AG04449 (cell line): ENCODE measurements around the gene KLHDC8A.

ENCODE experiments used
- CTCF ChIA-PET: fragments of 350-600 bp; formaldehyde crosslinking; extraction: SDS; loops from one replicate; lab custom pipeline; 2021; ENCODE audit warnings: antibody characterized with exemption; lab: Yijun Ruan, JAX
- POLR2A ChIA-PET: fragments of 400-600, 350-600 bp; formaldehyde crosslinking; extraction: SDS; loops from one replicate; lab custom pipeline; 2020; ENCODE audit warnings: antibody characterized with exemption, inconsistent platforms; lab: Yijun Ruan, JAX
- DNase-seq: peaks from one replicate; pipeline ENCODE4 v3.0.0-alpha.2; 2010; ENCODE audit warnings: low read depth, low spot score
- H3K4me3 ChIP-seq: 2 replicates; pipeline ENCODE4 v1.5.1; 2011; ENCODE audit warnings: low read depth, mild to moderate bottlenecking, control low read depth, low read length
- TF ChIP-seq, protein P1 (sequence below): IDR thresholded peaks from one replicate; pipeline ENCODE4 v1.5.1; 2011; ENCODE audit warnings: mild to moderate bottlenecking, moderate library complexity, low read length, control low read depth, inconsistent platforms; ENCODE audit not compliant: insufficient read depth; ENCODE audit errors: missing control alignments

KLHDC8A gene

DNA sequence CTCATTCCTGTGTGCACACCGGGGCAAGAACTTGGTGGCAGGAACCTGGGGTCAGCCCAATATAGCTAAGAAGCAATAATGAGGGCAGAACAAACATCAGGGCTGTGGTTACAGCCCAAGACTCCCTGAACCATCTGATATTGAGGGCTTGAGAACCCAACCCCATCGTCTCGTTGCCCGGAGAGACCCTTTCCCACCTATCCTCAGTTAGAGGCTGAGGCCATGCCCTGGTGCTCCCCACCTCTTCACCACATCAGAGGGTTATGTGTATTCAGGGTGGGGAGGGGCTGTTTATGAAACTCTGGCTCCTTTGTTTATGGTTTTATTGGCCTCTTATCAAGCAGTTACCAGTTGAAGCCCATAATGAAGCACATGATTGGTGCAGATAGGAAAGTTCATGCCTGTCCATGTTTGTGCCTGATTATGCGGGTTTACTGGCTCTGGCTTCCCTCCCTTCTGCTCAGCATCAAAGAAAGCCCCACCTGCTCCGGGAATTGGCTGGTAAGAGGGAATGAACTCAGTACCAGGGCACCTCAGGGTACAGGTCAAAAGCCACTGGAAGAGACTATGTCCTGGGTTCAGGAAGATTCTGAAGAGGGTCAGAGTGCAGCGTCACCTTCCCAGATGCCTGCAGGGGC is 49.7 kb downstream of the KLHDC8A start:
- ChIA-PET POLR2A (no interaction called here), CTCF (interaction anchor here (0.6 to 17.6 kb wide), 3 partner anchors 13 to 39 kb away, joined by 3 to 221 read pairs (median 3); partner anchors contain the start of gene NUAK2)
- TF ChIP-seq, protein P1, sequence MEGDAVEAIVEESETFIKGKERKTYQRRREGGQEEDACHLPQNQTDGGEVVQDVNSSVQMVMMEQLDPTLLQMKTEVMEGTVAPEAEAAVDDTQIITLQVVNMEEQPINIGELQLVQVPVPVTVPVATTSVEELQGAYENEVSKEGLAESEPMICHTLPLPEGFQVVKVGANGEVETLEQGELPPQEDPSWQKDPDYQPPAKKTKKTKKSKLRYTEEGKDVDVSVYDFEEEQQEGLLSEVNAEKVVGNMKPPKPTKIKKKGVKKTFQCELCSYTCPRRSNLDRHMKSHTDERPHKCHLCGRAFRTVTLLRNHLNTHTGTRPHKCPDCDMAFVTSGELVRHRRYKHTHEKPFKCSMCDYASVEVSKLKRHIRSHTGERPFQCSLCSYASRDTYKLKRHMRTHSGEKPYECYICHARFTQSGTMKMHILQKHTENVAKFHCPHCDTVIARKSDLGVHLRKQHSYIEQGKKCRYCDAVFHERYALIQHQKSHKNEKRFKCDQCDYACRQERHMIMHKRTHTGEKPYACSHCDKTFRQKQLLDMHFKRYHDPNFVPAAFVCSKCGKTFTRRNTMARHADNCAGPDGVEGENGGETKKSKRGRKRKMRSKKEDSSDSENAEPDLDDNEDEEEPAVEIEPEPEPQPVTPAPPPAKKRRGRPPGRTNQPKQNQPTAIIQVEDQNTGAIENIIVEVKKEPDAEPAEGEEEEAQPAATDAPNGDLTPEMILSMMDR = no peak
- no peak for DNase-seq
- no peak overlapping the region for H3K4me3 ChIP-seq

DNA sequence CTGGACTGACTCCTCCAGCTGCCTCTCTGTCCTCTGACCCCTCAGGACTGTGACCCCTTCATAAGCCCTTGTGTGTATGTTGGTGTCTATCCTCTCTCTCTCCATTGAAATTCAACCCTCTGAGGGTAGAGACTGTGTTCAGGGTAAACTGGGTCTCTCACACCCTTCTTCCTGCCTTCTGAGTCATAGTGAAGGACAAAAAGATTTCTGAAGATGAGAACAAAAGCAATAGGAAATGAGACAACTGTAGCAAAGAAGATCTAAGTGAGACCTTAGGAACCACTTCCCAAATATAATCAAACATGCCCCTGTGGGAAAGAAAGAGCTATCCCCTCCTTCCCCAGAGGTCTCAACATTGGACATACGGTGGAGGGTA is 52.0 kb downstream of the KLHDC8A start:
- CTCF ChIA-PET = interaction anchor here (0.8 to 17.6 kb wide), 4 partner anchors 16 to 316 kb away, joined by 3 to 221 read pairs (median 10); partner anchors contain the start of gene NUAK2
- DNase-seq = no peak
- TF ChIP-seq, protein P1 = no peak
- POLR2A ChIA-PET = interaction anchor here (0.6 to 2.7 kb wide), 2 partner anchors 9 to 20 kb away, joined by 4 to 8 read pairs; no protein-coding TSS in a partner anchor
- H3K4me3 ChIP-seq = no peak overlapping the region

DNA sequence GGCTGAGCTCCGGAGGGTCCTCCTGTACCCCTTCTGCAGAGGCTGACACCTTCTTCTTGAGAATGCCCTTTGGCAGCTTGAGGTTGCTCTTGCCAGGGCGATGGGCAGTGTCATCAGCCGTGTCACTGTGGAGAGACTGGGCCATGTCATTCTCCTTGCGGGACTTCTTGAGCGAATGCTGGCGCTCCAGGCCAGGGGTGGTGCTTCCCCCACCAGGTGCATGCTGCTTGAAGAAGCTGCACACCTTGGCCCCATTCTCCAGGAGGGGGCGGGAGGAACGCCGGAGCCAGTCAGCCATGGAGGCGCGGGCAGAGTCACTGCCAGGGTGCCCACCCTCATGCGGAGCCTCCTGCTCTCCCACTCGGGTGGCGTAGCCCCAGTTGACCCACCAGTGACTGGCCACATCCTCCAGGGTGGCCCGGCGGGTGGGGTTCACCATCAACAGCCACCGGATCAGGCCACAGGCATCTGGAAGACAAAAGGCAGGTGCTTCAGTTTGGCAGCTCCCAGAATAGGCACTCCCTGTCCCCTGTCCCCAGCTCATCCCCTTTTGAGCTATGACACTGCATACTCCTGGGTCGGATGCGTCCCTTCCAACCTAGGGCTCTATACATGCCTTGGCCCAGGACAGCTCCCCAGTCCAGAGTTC is 52.6 kb downstream of the KLHDC8A start:
- ChIA-PET POLR2A (interaction anchor here (0.5 to 2.7 kb wide), 3 partner anchors 10 to 19 kb away, joined by 3 to 8 read pairs (median 4); no protein-coding TSS in a partner anchor), CTCF (interaction anchor here (0.8 to 17.6 kb wide), 4 partner anchors 16 to 315 kb away, joined by 3 to 221 read pairs (median 9); partner anchors contain the start of gene NUAK2)
- no peak for DNase-seq
- TF ChIP-seq, protein P1 = no peak
- H3K4me3 ChIP-seq = no peak overlapping the region

DNA sequence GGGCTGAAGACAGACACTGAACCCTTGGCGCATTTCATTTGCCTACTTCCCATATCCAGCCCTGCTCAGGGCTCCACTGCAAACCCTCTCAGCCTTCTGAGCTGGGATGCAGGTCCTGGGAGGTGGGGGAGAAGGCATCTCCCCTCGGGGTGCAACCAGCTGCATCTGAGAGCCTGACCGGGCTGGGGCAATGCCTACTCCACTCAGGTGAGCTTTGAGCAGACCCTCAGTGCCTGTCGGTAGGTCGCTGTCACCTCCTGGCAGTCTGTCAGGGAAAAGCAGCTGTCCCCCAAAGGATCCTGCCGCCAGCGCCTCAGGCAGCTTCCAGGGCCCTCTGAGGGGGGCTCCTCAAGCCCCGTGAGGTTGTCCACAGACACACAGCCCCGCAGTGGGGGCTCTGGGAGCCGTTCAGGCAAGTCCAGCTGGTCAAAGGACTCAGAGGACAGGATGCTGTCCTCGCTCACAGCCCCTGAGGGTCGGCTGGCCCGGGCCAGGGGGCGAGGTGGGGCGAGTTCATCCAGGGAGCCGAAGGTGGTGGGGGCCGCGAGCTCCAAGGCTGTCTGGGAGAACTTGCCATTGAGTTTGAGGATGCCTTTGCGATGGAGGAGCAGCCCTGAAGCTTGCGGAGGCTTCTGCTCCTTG is 53.4 kb downstream of the KLHDC8A start:
- ChIA-PET CTCF (interaction anchor here (1.4 to 17.6 kb wide), 3 partner anchors 17 to 32 kb away, joined by 5 to 221 read pairs (median 10); partner anchors contain the start of gene NUAK2), POLR2A (interaction anchor here (2.7 kb wide), 1 partner anchor 19 kb away, joined by 8 read pairs; no protein-coding TSS in a partner anchor)
- DNase-seq = no peak
- TF ChIP-seq, protein P1 = no peak
- H3K4me3 ChIP-seq = no peak overlapping the region

DNA sequence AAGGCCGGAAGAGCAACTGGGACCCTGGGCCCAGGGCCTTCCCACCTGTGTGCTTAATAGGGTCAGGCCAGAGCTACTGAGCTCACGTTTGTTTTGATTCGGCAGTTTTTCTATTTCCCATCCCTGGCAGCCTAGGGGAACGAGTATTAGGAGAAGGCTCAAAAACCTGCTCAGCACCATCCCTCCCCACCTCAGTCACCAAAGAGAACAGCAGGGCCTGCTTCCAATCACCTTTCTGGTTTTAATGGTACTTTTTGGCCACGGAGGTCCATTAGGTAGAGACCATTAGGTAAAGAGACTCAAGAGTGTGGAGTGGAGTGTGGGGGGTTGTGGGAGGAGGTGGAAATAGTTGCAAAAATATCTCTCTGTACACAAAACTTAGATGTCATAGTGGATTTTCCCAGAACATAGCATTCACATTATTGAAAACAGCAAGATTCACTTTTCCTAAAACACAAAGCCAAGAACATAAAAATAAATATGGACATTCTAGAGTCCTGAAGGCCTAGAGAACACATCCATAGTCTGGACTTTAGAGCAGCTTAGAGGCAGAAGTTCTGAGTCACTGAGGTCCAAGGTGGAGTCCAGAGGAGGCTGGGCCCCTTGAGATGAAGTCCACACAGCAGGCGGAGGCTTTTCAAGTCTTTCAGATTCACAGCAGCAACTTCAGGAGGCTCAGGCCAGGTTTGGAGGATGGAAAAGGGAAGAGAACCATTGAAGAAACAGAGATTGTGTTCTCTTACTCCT is 54.7 kb downstream of the KLHDC8A start:
- CTCF ChIA-PET = interaction anchor here (6.9 to 17.6 kb wide), 2 partner anchors 18 to 28 kb away, joined by 69 to 221 read pairs; partner anchors contain the start of gene NUAK2
- no peak overlapping the region for H3K4me3 ChIP-seq
- POLR2A ChIA-PET = interaction anchor here (0.8 to 4.7 kb wide), 4 partner anchors 15 to 19 kb away, joined by 3 to 25 read pairs (median 8); partner anchors contain the start of gene NUAK2
- TF ChIP-seq, protein P1 = no peak
- no peak for DNase-seq
